Vagina (tissue), 2 donors: ENCODE measurements around the gene CFAP221.

Experiments
- CTCF ChIP-seq, 3 experiments: fragments of 450-650 bp in 2 of 3; fragments of 200-600 bp in 1 of 3; sonication (generic) in 1 of 3; IDR thresholded peaks; one replicate each; pipeline ENCODE4 v1.5.1; 2017 to 2019; ENCODE audit warnings: antibody characterized with exemption in 3 of 3, mild to moderate bottlenecking in 2 of 3, moderate library complexity in 2 of 3
- POLR2A ChIP-seq, 2 donors: fragments of 450-650 bp; IDR thresholded peaks; one replicate each; pipeline ENCODE4 v1.6.1; 2017; ENCODE audit warnings: antibody characterized with exemption in 2 of 2, mild to moderate bottlenecking in 2 of 2, moderate library complexity in 2 of 2
- POLR2AphosphoS5 ChIP-seq, 2 donors: sonication (generic); formaldehyde crosslinking; IDR thresholded peaks; one replicate each; pipeline ENCODE4 v1.9.0; 2017; ENCODE audit warnings: antibody characterized with exemption in 2 of 2, mild to moderate bottlenecking in 2 of 2, low read depth in 1 of 2; ENCODE audit not compliant: insufficient read depth in 1 of 2

- TF ChIP-seq CTCF (IDR thresholded peaks at IDR 0.05), result no peak
- no peak for TF ChIP-seq POLR2A (IDR thresholded peaks at IDR 0.05)
- no peak for TF ChIP-seq POLR2AphosphoS5 (IDR thresholded peaks at IDR 0.05; ENCODE audit: insufficient read depth in 1 of 2, low read depth in 1 of 2)
These were observed 81.0 kb downstream of the CFAP221 start for GRCh38 chr2:119625226-119625625.
